Stimulated activated CD8-positive, alpha-beta memory T cell treated with anti-CD3 and anti-CD28 coated beads, Interleukin-7, amount 100 ng/mL, for 4 hours (primary cell): ENCODE measurements around the gene POTED.
"Not testable (repeated sequence)": the region's sequence is repeated elsewhere in the genome, so short reads cannot be mapped to it uniquely, and the experiment has no call there.

Source experiments
- DNase-seq, 2 donors: peaks; one replicate each; pipeline ENCODE4 v3.0.0-alpha.2; 2020; ENCODE audit warnings: low read depth in 2 of 2

POTED gene

GRCh38 chr21:13609477-13609876 is at the start of gene POTED:
POTED (plus strand) TSS chr21:13609777; CDS start chr21:13610229, 452 bp downstream.
- DNase-seq = not testable (repeated sequence)

- not testable (repeated sequence) for DNase-seq
Observed at GRCh38 chr21:13650101-13650500, 40.5 kb downstream of the POTED start.

GRCh38 chr21:13651746-13652145 is 42.2 kb downstream of the POTED start:
- not testable (repeated sequence) for DNase-seq
